H1 (cell line): Measurements from ENCODE around the gene UBE2E1. TPM values are rescaled to one million over a fixed set of nuclear protein-coding genes. Genes with fewer than 3 reads are reported as not detected.
A peak's percentile ranks its signal among the peaks of the same experiment; 100 is the strongest.

Experiments used
- BCL11A ChIP-seq, 2 experiments: IDR thresholded peaks; one replicate each; pipeline ENCODE4 v1.6.1; 2011; ENCODE audit warnings: low read depth in 2 of 2, low read length in 2 of 2, mild to moderate bottlenecking in 2 of 2
- E2F6 ChIP-seq: IDR thresholded peaks from 2 replicates; pipeline ENCODE4 v1.6.1; 2012; ENCODE audit warnings: inconsistent platforms
- PHF8 ChIP-seq: fragments of 200-600 bp; sonication (generic); conservative IDR thresholded peaks from 2 replicates; pipeline ENCODE4 v1.7.1; 2012; ENCODE audit warnings: low read depth, mild to moderate bottlenecking, inconsistent platforms, low read length, moderate library complexity
- POLR2AphosphoS5 ChIP-seq: IDR thresholded peaks from 2 replicates; pipeline ENCODE4 v1.6.1; 2011; ENCODE audit warnings: low read depth, low read length
- RBBP5 ChIP-seq: IDR thresholded peaks from 2 replicates; pipeline ENCODE4 v1.7.1; 2012; ENCODE audit warnings: low read depth, mild to moderate bottlenecking, inconsistent platforms, low read length, moderate library complexity, borderline replicate concordance
- SIN3A ChIP-seq, 2 experiments: IDR thresholded peaks in 1 of 2; conservative IDR thresholded peaks in 1 of 2; 2 replicates each; pipeline ENCODE4 v1.6.1; 2011 to 2012; ENCODE audit warnings: low read length in 2 of 2, improper control_type of control experiment in 1 of 2, low read depth in 1 of 2, mild to moderate bottlenecking in 1 of 2
- SP2 ChIP-seq: IDR thresholded peaks from 2 replicates; pipeline ENCODE4 v1.6.1; 2012; ENCODE audit warnings: mild to moderate bottlenecking, low read length, inconsistent platforms
- TBP ChIP-seq: IDR thresholded peaks from 2 replicates; pipeline ENCODE4 v1.6.1; 2011; ENCODE audit warnings: low read depth, low read length, improper control_type of control experiment
- polyA plus RNA-seq, 7 experiments: library from polyadenylated mRNA; depleted of rRNA in 3 of 7; stranded (reverse) in 5 of 7; unstranded in 2 of 7; fragments of >200 nt in 5 of 7; fragments of 200-250 nt in 2 of 7; gene quantifications; 1 replicate in 5 of 7; 2 replicates in 1 of 7; 4 replicates in 1 of 7; pipeline versions ENCODE4 v1.2.1 to v1.2.3, GENCODE V29; 2011 to 2013; ENCODE audit warnings: missing spikeins in 2 of 7, mixed read lengths in 2 of 7
- total RNA-seq: library from RNA; stranded (reverse); fragmentation: NEBNext Ultra II Directional; extraction: Animal tissue kit (Norgen Biotek cat#: 25700); gene quantifications from 2 replicates; pipeline ENCODE4 v1.2.1, GENCODE V29; 2021
- TF ChIP-seq, protein P1 (sequence below): fragments of 300-600 bp; sonication (generic); IDR thresholded peaks from 2 replicates; pipeline ENCODE4 v1.7.1; 2012; ENCODE audit warnings: low read length, moderate library complexity, mild to moderate bottlenecking, inconsistent platforms; ENCODE audit not compliant: insufficient replicate concordance

The UBE2E1 gene
- total and polyA plus RNA-seq, 2 of the 8 experiments (the other 6 are each of a cell fraction or from before 2014, with no cell fraction given) = 109 to 141 TPM

DNA sequence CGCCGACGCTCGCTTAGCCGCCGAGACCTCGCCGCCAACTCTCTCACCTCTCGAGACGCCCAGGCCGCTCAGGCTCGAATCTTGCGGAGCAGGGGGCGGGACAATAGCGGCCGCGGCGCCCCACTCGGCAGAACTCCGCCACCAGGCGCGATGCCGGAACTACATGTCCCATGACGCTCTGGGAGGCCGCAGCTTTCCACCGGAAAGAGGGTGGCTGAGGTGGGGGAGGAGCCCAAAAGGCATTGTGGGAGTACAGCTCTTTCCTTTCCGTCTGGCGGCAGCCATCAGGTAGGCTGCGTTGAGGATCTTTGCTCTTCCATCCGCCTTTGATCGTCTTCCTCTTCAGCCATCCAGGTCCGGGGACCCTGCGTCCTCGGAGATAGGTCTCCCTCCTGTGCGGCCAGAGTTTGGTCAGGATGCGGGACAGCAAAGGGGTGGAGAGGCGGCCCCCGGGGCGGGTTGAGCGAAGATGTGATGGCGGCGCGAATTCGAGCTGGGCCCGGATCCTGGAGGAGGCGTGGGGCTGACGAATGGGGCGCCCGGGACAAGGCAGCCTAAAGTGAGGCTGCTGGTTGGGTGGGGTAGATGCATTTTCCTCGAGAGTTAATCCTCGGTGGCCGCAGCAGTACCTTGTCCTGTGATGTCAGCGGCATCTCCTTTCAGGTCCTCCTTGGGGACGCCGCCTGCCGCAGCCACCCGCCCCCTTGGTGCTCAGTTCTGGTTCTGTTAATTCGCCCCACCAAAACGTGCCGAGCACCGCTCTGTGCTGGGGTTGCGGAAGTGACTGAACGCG lies 111.3 kb downstream of the UBE2E1 start, which contains the start of the genes NKIRAS1 and RPL15 (continued):
- TF ChIP-seq, protein P1, sequence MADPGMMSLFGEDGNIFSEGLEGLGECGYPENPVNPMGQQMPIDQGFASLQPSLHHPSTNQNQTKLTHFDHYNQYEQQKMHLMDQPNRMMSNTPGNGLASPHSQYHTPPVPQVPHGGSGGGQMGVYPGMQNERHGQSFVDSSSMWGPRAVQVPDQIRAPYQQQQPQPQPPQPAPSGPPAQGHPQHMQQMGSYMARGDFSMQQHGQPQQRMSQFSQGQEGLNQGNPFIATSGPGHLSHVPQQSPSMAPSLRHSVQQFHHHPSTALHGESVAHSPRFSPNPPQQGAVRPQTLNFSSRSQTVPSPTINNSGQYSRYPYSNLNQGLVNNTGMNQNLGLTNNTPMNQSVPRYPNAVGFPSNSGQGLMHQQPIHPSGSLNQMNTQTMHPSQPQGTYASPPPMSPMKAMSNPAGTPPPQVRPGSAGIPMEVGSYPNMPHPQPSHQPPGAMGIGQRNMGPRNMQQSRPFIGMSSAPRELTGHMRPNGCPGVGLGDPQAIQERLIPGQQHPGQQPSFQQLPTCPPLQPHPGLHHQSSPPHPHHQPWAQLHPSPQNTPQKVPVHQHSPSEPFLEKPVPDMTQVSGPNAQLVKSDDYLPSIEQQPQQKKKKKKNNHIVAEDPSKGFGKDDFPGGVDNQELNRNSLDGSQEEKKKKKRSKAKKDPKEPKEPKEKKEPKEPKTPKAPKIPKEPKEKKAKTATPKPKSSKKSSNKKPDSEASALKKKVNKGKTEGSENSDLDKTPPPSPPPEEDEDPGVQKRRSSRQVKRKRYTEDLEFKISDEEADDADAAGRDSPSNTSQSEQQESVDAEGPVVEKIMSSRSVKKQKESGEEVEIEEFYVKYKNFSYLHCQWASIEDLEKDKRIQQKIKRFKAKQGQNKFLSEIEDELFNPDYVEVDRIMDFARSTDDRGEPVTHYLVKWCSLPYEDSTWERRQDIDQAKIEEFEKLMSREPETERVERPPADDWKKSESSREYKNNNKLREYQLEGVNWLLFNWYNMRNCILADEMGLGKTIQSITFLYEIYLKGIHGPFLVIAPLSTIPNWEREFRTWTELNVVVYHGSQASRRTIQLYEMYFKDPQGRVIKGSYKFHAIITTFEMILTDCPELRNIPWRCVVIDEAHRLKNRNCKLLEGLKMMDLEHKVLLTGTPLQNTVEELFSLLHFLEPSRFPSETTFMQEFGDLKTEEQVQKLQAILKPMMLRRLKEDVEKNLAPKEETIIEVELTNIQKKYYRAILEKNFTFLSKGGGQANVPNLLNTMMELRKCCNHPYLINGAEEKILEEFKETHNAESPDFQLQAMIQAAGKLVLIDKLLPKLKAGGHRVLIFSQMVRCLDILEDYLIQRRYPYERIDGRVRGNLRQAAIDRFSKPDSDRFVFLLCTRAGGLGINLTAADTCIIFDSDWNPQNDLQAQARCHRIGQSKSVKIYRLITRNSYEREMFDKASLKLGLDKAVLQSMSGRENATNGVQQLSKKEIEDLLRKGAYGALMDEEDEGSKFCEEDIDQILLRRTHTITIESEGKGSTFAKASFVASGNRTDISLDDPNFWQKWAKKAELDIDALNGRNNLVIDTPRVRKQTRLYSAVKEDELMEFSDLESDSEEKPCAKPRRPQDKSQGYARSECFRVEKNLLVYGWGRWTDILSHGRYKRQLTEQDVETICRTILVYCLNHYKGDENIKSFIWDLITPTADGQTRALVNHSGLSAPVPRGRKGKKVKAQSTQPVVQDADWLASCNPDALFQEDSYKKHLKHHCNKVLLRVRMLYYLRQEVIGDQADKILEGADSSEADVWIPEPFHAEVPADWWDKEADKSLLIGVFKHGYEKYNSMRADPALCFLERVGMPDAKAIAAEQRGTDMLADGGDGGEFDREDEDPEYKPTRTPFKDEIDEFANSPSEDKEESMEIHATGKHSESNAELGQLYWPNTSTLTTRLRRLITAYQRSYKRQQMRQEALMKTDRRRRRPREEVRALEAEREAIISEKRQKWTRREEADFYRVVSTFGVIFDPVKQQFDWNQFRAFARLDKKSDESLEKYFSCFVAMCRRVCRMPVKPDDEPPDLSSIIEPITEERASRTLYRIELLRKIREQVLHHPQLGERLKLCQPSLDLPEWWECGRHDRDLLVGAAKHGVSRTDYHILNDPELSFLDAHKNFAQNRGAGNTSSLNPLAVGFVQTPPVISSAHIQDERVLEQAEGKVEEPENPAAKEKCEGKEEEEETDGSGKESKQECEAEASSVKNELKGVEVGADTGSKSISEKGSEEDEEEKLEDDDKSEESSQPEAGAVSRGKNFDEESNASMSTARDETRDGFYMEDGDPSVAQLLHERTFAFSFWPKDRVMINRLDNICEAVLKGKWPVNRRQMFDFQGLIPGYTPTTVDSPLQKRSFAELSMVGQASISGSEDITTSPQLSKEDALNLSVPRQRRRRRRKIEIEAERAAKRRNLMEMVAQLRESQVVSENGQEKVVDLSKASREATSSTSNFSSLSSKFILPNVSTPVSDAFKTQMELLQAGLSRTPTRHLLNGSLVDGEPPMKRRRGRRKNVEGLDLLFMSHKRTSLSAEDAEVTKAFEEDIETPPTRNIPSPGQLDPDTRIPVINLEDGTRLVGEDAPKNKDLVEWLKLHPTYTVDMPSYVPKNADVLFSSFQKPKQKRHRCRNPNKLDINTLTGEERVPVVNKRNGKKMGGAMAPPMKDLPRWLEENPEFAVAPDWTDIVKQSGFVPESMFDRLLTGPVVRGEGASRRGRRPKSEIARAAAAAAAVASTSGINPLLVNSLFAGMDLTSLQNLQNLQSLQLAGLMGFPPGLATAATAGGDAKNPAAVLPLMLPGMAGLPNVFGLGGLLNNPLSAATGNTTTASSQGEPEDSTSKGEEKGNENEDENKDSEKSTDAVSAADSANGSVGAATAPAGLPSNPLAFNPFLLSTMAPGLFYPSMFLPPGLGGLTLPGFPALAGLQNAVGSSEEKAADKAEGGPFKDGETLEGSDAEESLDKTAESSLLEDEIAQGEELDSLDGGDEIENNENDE = no peak
- peak; percentile 98 for TF ChIP-seq PHF8
- TF ChIP-seq E2F6 = peak; percentile 51
- TF ChIP-seq SIN3A (conservative IDR thresholded peaks at IDR 0.05 in 1 of 2, IDR thresholded peaks at IDR 0.05 in 1 of 2; ENCODE audit: low read depth in 1 of 2, low read length in 2 of 2) = peak; percentile 25 to 66; a peak in 2 of 4 replicates
- no peak for TF ChIP-seq BCL11A (IDR thresholded peaks at IDR 0.05; ENCODE audit: low read depth in 2 of 2, low read length in 2 of 2)
- TF ChIP-seq SP2 = no peak
- no peak for TF ChIP-seq RBBP5
- TF ChIP-seq POLR2AphosphoS5 = peak; percentile 99
- TF ChIP-seq TBP = peak; percentile 98
